H1 (cell line): Measurements from ENCODE around the gene BPI. TPM values are rescaled to one million over a fixed set of nuclear protein-coding genes. Genes with fewer than 3 reads are reported as not detected.

ENCODE experiments used
- CTCF ChIA-PET: fragments of 300-600 bp; sonication (Branson Sonifier 250); formaldehyde crosslinking; loops from one replicate; lab custom pipeline; 2021; ENCODE audit not compliant: partially characterized antibody; lab: Charles Lee
- POLR2A ChIA-PET: fragments of 300-600 bp; sonication (Branson Sonifier 250); formaldehyde crosslinking; loops from one replicate; lab custom pipeline; 2021; ENCODE audit warnings: inconsistent platforms; ENCODE audit not compliant: partially characterized antibody; lab: Charles Lee
- DNase-seq, 2 experiments: peaks; one replicate each; pipeline versions ENCODE4 v3.0.0 to v3.0.0-alpha.2; 2010 to 2022; ENCODE audit warnings: low spot score in 2 of 2, low read depth in 1 of 2, mixed read lengths in 1 of 2
- FAIRE-seq: peaks from 2 replicates; lab custom pipeline; 2011; peaks lifted over from hg19 to GRCh38; lab: Jason Lieb, UNC
- H2AFZ ChIP-seq: 2 replicates; pipeline ENCODE4 v1.8.1; 2012; ENCODE audit warnings: low read length, inconsistent platforms
- H2AK5ac ChIP-seq: 2 replicates; pipeline ENCODE4 v1.6.1; 2013; ENCODE audit warnings: low read depth, low read length
- H2BK120ac ChIP-seq: replicated peaks from 2 replicates; pipeline ENCODE3; 2013; ENCODE audit warnings: low read depth, low read length, inconsistent platforms
- H2BK12ac ChIP-seq: 2 replicates; pipeline ENCODE4 v1.6.1; 2013; ENCODE audit warnings: low read depth, low read length
- H2BK15ac ChIP-seq: 2 replicates; pipeline ENCODE4 v1.6.1; 2013; ENCODE audit warnings: low read length
- H2BK20ac ChIP-seq: 2 replicates; pipeline ENCODE4 v1.6.1; 2013; ENCODE audit warnings: low read length
- H2BK5ac ChIP-seq: 2 replicates; pipeline ENCODE4 v1.6.1; 2013; ENCODE audit warnings: low read depth, low read length
- H3K14ac ChIP-seq: 2 replicates; pipeline ENCODE4 v1.6.1; 2013; ENCODE audit warnings: inconsistent platforms; ENCODE audit not compliant: insufficient read length
- H3K18ac ChIP-seq: 2 replicates; pipeline ENCODE4 v1.6.1; 2013; ENCODE audit warnings: low read length; ENCODE audit errors: extremely low read depth
- H3K23ac ChIP-seq: 2 replicates; pipeline ENCODE4 v1.6.1; 2013; ENCODE audit warnings: inconsistent platforms; ENCODE audit not compliant: insufficient read length
- H3K23me2 ChIP-seq: 2 replicates; pipeline ENCODE4 v1.6.1; 2013; ENCODE audit warnings: low read depth, low read length
- H3K27ac ChIP-seq: 2 replicates; pipeline ENCODE4 v1.6.1; 2011; ENCODE audit warnings: low read depth, low read length, inconsistent platforms
- H3K27me3 ChIP-seq, 4 experiments: replicated peaks in 1 of 4; 1 replicate in 1 of 4; 2 replicates in 3 of 4; pipeline versions ENCODE4 v1.6.1 to v1.8.1; 2011 to 2013; ENCODE audit warnings: low read length in 3 of 4, mild to moderate bottlenecking in 3 of 4, inconsistent platforms in 2 of 4, mixed read lengths in 2 of 4, moderate library complexity in 1 of 4; ENCODE audit not compliant: control insufficient read depth in 3 of 4, insufficient read depth in 3 of 4; ENCODE audit errors: extremely low read depth in 1 of 4
- H3K36me3 ChIP-seq, 4 experiments: 2 replicates each; pipeline versions ENCODE4 v1.6.1 to v1.8.1; 2011 to 2013; ENCODE audit warnings: mild to moderate bottlenecking in 4 of 4, low read length in 3 of 4, moderate library complexity in 2 of 4, control low read depth in 1 of 4, inconsistent platforms in 1 of 4; ENCODE audit not compliant: insufficient read depth in 4 of 4, control insufficient read depth in 2 of 4
- H3K4ac ChIP-seq: replicated peaks from 2 replicates; pipeline ENCODE3; 2013; ENCODE audit warnings: low read length, low read depth, mixed read lengths, inconsistent platforms; ENCODE audit not compliant: insufficient read length
- H3K4me1 ChIP-seq, 4 experiments: replicated peaks in 1 of 4; 1 replicate in 1 of 4; 2 replicates in 3 of 4; pipeline versions ENCODE4 v1.6.1 to v1.8.1; 2011 to 2013; ENCODE audit warnings: low read length in 3 of 4, inconsistent platforms in 2 of 4, mixed read lengths in 1 of 4; ENCODE audit not compliant: insufficient read depth in 4 of 4, control insufficient read depth in 3 of 4
- H3K4me2 ChIP-seq, 2 experiments: 2 replicates each; pipeline versions ENCODE4 v1.6.1 to v1.8.1; 2011 to 2013; ENCODE audit warnings: low read depth in 2 of 2, low read length in 2 of 2, control low read depth in 1 of 2, inconsistent platforms in 1 of 2, mild to moderate bottlenecking in 1 of 2; ENCODE audit not compliant: insufficient read depth in 1 of 2
- H3K4me3 ChIP-seq, 4 experiments: fragments of 200-600, 300-600 bp in 1 of 4; sonication (generic), shearing (Covaris generic), sonication (Bioruptor Twin) in 1 of 4; 2 replicates each; pipeline versions ENCODE4 v1.5.1 to v1.8.1; 2011 to 2016; ENCODE audit warnings: low read length in 4 of 4, low read depth in 3 of 4, control low read depth in 2 of 4, inconsistent platforms in 2 of 4, mild to moderate bottlenecking in 2 of 4, mixed read lengths in 1 of 4, moderate library complexity in 1 of 4; ENCODE audit not compliant: insufficient read depth in 2 of 4; ENCODE audit errors: extremely low read depth in 1 of 4
- H3K56ac ChIP-seq: replicated peaks from 2 replicates; pipeline ENCODE3; 2013; ENCODE audit warnings: low read depth, mild to moderate bottlenecking, mixed read lengths, low read length, inconsistent platforms; ENCODE audit not compliant: insufficient read length
- H3K79me1 ChIP-seq: 2 replicates; pipeline ENCODE4 v1.6.1; 2013; ENCODE audit warnings: low read depth, low read length, control low read depth
- H3K79me2 ChIP-seq, 2 experiments: 2 replicates each; pipeline versions ENCODE4 v1.6.1 to v1.8.1; 2012 to 2013; ENCODE audit warnings: low read length in 2 of 2, mild to moderate bottlenecking in 2 of 2, inconsistent platforms in 1 of 2; ENCODE audit not compliant: insufficient read depth in 2 of 2, control insufficient read depth in 1 of 2
- H3K9ac ChIP-seq, 4 experiments: replicated peaks in 1 of 4; 1 replicate in 1 of 4; 2 replicates in 3 of 4; pipeline versions ENCODE4 v1.6.1 to v1.8.1; 2011 to 2013; ENCODE audit warnings: low read depth in 3 of 4, low read length in 3 of 4, control low read depth in 2 of 4, mild to moderate bottlenecking in 2 of 4, moderate library complexity in 2 of 4, inconsistent platforms in 1 of 4; ENCODE audit errors: extremely low read depth in 1 of 4
- H3K9me3 ChIP-seq, 2 experiments: 2 replicates each; pipeline versions ENCODE4 v1.6.1 to v1.8.1; 2012 to 2013; ENCODE audit warnings: mild to moderate bottlenecking in 2 of 2, moderate library complexity in 2 of 2, control low read depth in 1 of 2, inconsistent platforms in 1 of 2, low read depth in 1 of 2, low read length in 1 of 2, mixed read lengths in 1 of 2; ENCODE audit not compliant: insufficient read depth in 2 of 2
- H4K20me1 ChIP-seq, 2 experiments: replicated peaks in 1 of 2; 2 replicates each; pipeline versions ENCODE3 to v1.8.1; 2011 to 2013; ENCODE audit warnings: inconsistent platforms in 2 of 2, low read length in 2 of 2, mild to moderate bottlenecking in 1 of 2; ENCODE audit not compliant: insufficient read depth in 2 of 2, control insufficient read depth in 1 of 2
- H4K5ac ChIP-seq: 2 replicates; pipeline ENCODE4 v1.6.1; 2013; ENCODE audit warnings: low read length, low read depth, mixed read lengths, inconsistent platforms; ENCODE audit not compliant: insufficient read length
- H4K8ac ChIP-seq: 2 replicates; pipeline ENCODE4 v1.8.0; 2013; ENCODE audit warnings: mild to moderate bottlenecking, moderate library complexity, low read length, inconsistent platforms; ENCODE audit not compliant: insufficient read depth; ENCODE audit errors: extremely low read depth
- H4K91ac ChIP-seq: replicated peaks from 2 replicates; pipeline ENCODE3; 2013; ENCODE audit warnings: low read length, mixed read lengths, inconsistent platforms; ENCODE audit not compliant: insufficient read length
- SP2 ChIP-seq: IDR thresholded peaks from 2 replicates; pipeline ENCODE4 v1.6.1; 2012; ENCODE audit warnings: mild to moderate bottlenecking, low read length, inconsistent platforms
- TEAD4 ChIP-seq: IDR thresholded peaks from 2 replicates; pipeline ENCODE4 v1.6.1; 2012; ENCODE audit warnings: low read depth, low read length, inconsistent platforms, mixed read lengths
- WGBS, 2 experiments: shearing (Covaris generic) in 1 of 2; methylation state at CpG; one replicate each; pipeline versions ENCODE4 v1.1.6 to v1.1.7; 2013 to 2015; ENCODE audit warnings: low lambda C conversion rate in 2 of 2, mixed read lengths in 2 of 2, inconsistent platforms in 1 of 2, low coverage in 1 of 2, missing lambda C conversion rate in 1 of 2; ENCODE audit not compliant: insufficient replicate concordance in 2 of 2, insufficient coverage in 1 of 2, insufficient read length in 1 of 2; ENCODE audit errors: extremely low coverage in 1 of 2, missing lambda C conversion rate in 1 of 2; 5-methylcytosine and 5-hydroxymethylcytosine counted together
- polyA plus RNA-seq, 7 experiments: library from polyadenylated mRNA; depleted of rRNA in 3 of 7; stranded (reverse) in 5 of 7; unstranded in 2 of 7; fragments of >200 nt in 5 of 7; fragments of 200-250 nt in 2 of 7; gene quantifications; 1 replicate in 5 of 7; 2 replicates in 1 of 7; 4 replicates in 1 of 7; pipeline versions ENCODE4 v1.2.1 to v1.2.3, GENCODE V29; 2011 to 2013; ENCODE audit warnings: missing spikeins in 2 of 7, mixed read lengths in 2 of 7
- total RNA-seq: library from RNA; stranded (reverse); fragmentation: NEBNext Ultra II Directional; extraction: Animal tissue kit (Norgen Biotek cat#: 25700); gene quantifications from 2 replicates; pipeline ENCODE4 v1.2.1, GENCODE V29; 2021
- TF ChIP-seq, protein P1 (sequence below), 3 experiments: IDR thresholded peaks; 1 replicate in 2 of 3; 2 replicates in 1 of 3; pipeline versions ENCODE4 v1.5.1 to v1.6.1; 2011; ENCODE audit warnings: low read length in 3 of 3, mild to moderate bottlenecking in 3 of 3, inconsistent platforms in 2 of 3, low read depth in 1 of 3, moderate library complexity in 1 of 3; ENCODE audit not compliant: insufficient read depth in 1 of 3; ENCODE audit errors: control extremely low read depth in 1 of 3
- TF ChIP-seq, protein P2 (sequence below): IDR thresholded peaks from 2 replicates; pipeline ENCODE4 v1.6.1; 2012; ENCODE audit warnings: low read length, inconsistent platforms

Gene BPI
- total and polyA plus RNA-seq, 2 of the 8 experiments (the other 6 are each of a cell fraction or from before 2014, with no cell fraction given): not detected

DNA sequence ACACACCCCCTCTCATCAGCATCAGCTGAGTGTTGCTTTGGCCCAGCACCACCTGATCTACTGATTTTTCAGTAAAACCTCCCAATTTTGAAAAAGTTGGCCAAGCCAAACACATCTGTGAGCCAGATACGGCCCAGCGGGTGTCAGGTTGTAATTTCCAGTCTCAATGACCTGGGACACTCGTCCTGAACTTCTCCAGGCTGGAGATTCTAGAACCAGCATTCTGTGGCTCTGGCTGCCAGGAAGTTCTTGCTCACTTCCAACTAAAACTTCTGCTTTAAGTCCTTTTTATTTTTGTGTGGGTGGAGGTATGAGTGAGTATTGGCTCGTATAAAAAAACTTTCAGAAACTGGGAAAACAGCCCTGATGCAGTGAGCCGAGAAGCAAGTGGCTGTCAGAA lies 48.6 kb upstream of the BPI start:
- H3K14ac ChIP-seq: no peak overlapping the region
- no peak overlapping the region for H3K27ac ChIP-seq
- no peak overlapping the region for H4K5ac ChIP-seq
- no peak overlapping the region for H3K23ac ChIP-seq
- no peak overlapping the region for H4K91ac ChIP-seq
- no peak overlapping the region for H3K9ac ChIP-seq
- H3K79me2 ChIP-seq: no peaks in the 10 kb centered on the region
- H3K27me3 ChIP-seq: peaks cover 0 to 11% (median 9%) of the 10 kb centered on the region in 4 experiments; a peak in 3 of 7 replicates
- ChIA-PET CTCF (interaction anchor here (0.6 to 1.6 kb wide), 3 partner anchors 34 to 104 kb away, joined by 3 to 5 read pairs (median 3); no protein-coding TSS in a partner anchor), POLR2A (no interaction called here)
- no peak overlapping the region for H2AK5ac ChIP-seq
- no peak overlapping the region for H3K4me2 ChIP-seq
- peak overlapping the region; percentile 48; the same call in 1 of the 2 replicates for H4K8ac ChIP-seq
- no peaks in the 10 kb centered on the region for H4K20me1 ChIP-seq
- H2BK12ac ChIP-seq: no peak overlapping the region
- WGBS, 2 experiments: 89% methylated on average over 5 of the region's 5 CpGs; no CpG with 5 or more reads in 1 of the 2 experiments
- no peak overlapping the region for H3K4me3 ChIP-seq
- H2BK15ac ChIP-seq: no peak overlapping the region
- no peak for FAIRE-seq
- H2BK5ac ChIP-seq: no peak overlapping the region
- H3K56ac ChIP-seq: no peak overlapping the region
- H3K9me3 ChIP-seq: no peaks in the 10 kb centered on the region
- H3K4me1 ChIP-seq: peaks cover 0 to 13% (median 6%) of the 10 kb centered on the region in 4 experiments; a peak in 4 of 7 replicates
- no peak overlapping the region for H3K4ac ChIP-seq
- no peak overlapping the region for H2BK120ac ChIP-seq
- H3K23me2 ChIP-seq: peaks cover 3% of the 10 kb centered on the region; the same call in 1 of the 2 replicates
- H2BK20ac ChIP-seq: no peak overlapping the region
- H3K36me3 ChIP-seq: no peaks in the 10 kb centered on the region
- DNase-seq: no peak
- no peaks in the 10 kb centered on the region for H3K79me1 ChIP-seq
- no peak overlapping the region for H3K18ac ChIP-seq
- H2AFZ ChIP-seq: no peak overlapping the region
- no peak for TF ChIP-seq TEAD4
- TF ChIP-seq SP2: no peak
- TF ChIP-seq, protein P1, sequence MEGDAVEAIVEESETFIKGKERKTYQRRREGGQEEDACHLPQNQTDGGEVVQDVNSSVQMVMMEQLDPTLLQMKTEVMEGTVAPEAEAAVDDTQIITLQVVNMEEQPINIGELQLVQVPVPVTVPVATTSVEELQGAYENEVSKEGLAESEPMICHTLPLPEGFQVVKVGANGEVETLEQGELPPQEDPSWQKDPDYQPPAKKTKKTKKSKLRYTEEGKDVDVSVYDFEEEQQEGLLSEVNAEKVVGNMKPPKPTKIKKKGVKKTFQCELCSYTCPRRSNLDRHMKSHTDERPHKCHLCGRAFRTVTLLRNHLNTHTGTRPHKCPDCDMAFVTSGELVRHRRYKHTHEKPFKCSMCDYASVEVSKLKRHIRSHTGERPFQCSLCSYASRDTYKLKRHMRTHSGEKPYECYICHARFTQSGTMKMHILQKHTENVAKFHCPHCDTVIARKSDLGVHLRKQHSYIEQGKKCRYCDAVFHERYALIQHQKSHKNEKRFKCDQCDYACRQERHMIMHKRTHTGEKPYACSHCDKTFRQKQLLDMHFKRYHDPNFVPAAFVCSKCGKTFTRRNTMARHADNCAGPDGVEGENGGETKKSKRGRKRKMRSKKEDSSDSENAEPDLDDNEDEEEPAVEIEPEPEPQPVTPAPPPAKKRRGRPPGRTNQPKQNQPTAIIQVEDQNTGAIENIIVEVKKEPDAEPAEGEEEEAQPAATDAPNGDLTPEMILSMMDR (IDR thresholded peaks at IDR 0.05; ENCODE audit: control extremely low read depth in 1 of 3, insufficient read depth in 1 of 3, low read depth in 1 of 3, low read length in 3 of 3): no peak
- TF ChIP-seq, protein P2, sequence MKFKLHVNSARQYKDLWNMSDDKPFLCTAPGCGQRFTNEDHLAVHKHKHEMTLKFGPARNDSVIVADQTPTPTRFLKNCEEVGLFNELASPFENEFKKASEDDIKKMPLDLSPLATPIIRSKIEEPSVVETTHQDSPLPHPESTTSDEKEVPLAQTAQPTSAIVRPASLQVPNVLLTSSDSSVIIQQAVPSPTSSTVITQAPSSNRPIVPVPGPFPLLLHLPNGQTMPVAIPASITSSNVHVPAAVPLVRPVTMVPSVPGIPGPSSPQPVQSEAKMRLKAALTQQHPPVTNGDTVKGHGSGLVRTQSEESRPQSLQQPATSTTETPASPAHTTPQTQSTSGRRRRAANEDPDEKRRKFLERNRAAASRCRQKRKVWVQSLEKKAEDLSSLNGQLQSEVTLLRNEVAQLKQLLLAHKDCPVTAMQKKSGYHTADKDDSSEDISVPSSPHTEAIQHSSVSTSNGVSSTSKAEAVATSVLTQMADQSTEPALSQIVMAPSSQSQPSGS: no peak
